Measurements from ENCODE around the gene EFNB1. TPM values are rescaled to one million over a fixed set of nuclear protein-coding genes. Genes with fewer than 3 reads are reported as not detected.

The EFNB1 gene
- total RNA-seq, 1 experiment from 2014 or later: 31.1 TPM

- Histone ChIP-seq H3K4me3 (no peak overlapping the region), H3K36me3 (ENCODE audit: low read depth) (no peaks in the 10 kb centered on the region), H3K9me3 (ENCODE audit: insufficient read depth, low read depth) (no peaks in the 10 kb centered on the region), H3F3A (ENCODE audit: insufficient read depth, low read depth) (no peaks in the 10 kb centered on the region), H3K27ac (no peak overlapping the region), H3K4me1 (replicated peaks; ENCODE audit: insufficient read depth) (peaks cover 6% of the 10 kb centered on the region; the same call in 1 of the 2 replicates), H2AFZ (no peak overlapping the region), H3K9me2 (ENCODE audit: insufficient read depth) (no peaks in the 10 kb centered on the region), H4K20me1 (ENCODE audit: insufficient read depth) (no peaks in the 10 kb centered on the region), H3K27me3 (ENCODE audit: insufficient read depth, low read depth) (no peaks in the 10 kb centered on the region), H3K79me2 (ENCODE audit: low read depth) (no peaks in the 10 kb centered on the region), H3K4me2 (no peak overlapping the region)
- ChIA-PET POLR2A (ENCODE audit: unreplicated experiment) (no interaction called here), CTCF (interaction anchor here (1.0 kb wide), 1 partner anchor 39 kb away, joined by 4 read pairs; the partner anchor contains the start of gene EFNB1)
- no TSS peak for BruUV-seq (replicated peaks)
- no peak for DNase-seq
- TF ChIP-seq CTCF (conservative IDR thresholded peaks at IDR 0.05) (no peak), EZH2 (IDR thresholded peaks at IDR 0.05; ENCODE audit: low read depth) (no peak)
- intact Hi-C loops (cut with micrococcal nuclease; ENCODE audit: unreplicated experiment): no loop called here
Measured at GRCh38 chrX:68868316-68868715, 39.5 kb downstream of the EFNB1 start.

- Histone ChIP-seq H3K27me3 (ENCODE audit: insufficient read depth, low read depth) (no peaks in the 10 kb centered on the region), H3K4me3 (no peak overlapping the region), H3K36me3 (ENCODE audit: low read depth) (no peaks in the 10 kb centered on the region), H3K4me2 (no peak overlapping the region), H3F3A (ENCODE audit: insufficient read depth, low read depth) (no peaks in the 10 kb centered on the region), H4K20me1 (ENCODE audit: insufficient read depth) (no peaks in the 10 kb centered on the region), H3K4me1 (replicated peaks; ENCODE audit: insufficient read depth) (peaks cover 6% of the 10 kb centered on the region; the same call in 1 of the 2 replicates), H3K79me2 (ENCODE audit: low read depth) (no peaks in the 10 kb centered on the region), H2AFZ (no peak overlapping the region), H3K9me2 (ENCODE audit: insufficient read depth) (no peaks in the 10 kb centered on the region), H3K9me3 (ENCODE audit: insufficient read depth, low read depth) (no peaks in the 10 kb centered on the region), H3K27ac (no peak overlapping the region)
- ChIA-PET CTCF (interaction anchor here (1.0 kb wide), 1 partner anchor 40 kb away, joined by 4 read pairs; the partner anchor contains the start of gene EFNB1), POLR2A (ENCODE audit: unreplicated experiment) (interaction anchor here (0.6 kb wide), 1 partner anchor 41 kb away, joined by 3 read pairs; no protein-coding TSS in a partner anchor)
- no peak for DNase-seq
- TF ChIP-seq CTCF (conservative IDR thresholded peaks at IDR 0.05) (no peak), EZH2 (IDR thresholded peaks at IDR 0.05; ENCODE audit: low read depth) (no peak)
- no TSS peak for BruUV-seq (replicated peaks)
- intact Hi-C loops (cut with micrococcal nuclease; ENCODE audit: unreplicated experiment): no loop called here
Measured at GRCh38 chrX:68868902-68869800, 40.3 kb downstream of the EFNB1 start.

- DNase-seq: no peak
- Histone ChIP-seq H3K27me3 (ENCODE audit: insufficient read depth, low read depth) (no peaks in the 10 kb centered on the region), H3K36me3 (ENCODE audit: low read depth) (no peaks in the 10 kb centered on the region), H3K79me2 (ENCODE audit: low read depth) (no peaks in the 10 kb centered on the region), H3K9me3 (ENCODE audit: insufficient read depth, low read depth) (no peaks in the 10 kb centered on the region), H3K4me2 (no peak overlapping the region), H3F3A (ENCODE audit: insufficient read depth, low read depth) (no peaks in the 10 kb centered on the region), H3K27ac (no peak overlapping the region), H3K4me1 (replicated peaks; ENCODE audit: insufficient read depth) (peaks cover 6% of the 10 kb centered on the region; the same call in 1 of the 2 replicates), H3K9me2 (ENCODE audit: insufficient read depth) (no peaks in the 10 kb centered on the region), H4K20me1 (ENCODE audit: insufficient read depth) (no peaks in the 10 kb centered on the region), H3K4me3 (no peak overlapping the region), H2AFZ (no peak overlapping the region)
- intact Hi-C loops (cut with micrococcal nuclease; ENCODE audit: unreplicated experiment): no loop called here
- BruUV-seq (replicated peaks): no TSS peak
- no peak for TF ChIP-seq CTCF (conservative IDR thresholded peaks at IDR 0.05)
- TF ChIP-seq EZH2 (IDR thresholded peaks at IDR 0.05; ENCODE audit: low read depth): no peak
- ChIA-PET CTCF (no interaction called here), POLR2A (ENCODE audit: unreplicated experiment) (interaction anchor here (0.6 kb wide), 1 partner anchor 40 kb away, joined by 5 read pairs; no protein-coding TSS in a partner anchor)
Measured at GRCh38 chrX:68870357-68870756, 41.5 kb downstream of the EFNB1 start.
